OCI-LY3 (cell line): Measurements from ENCODE around the gene CACNA2D3.

Source experiments
- H2AFZ ChIP-seq: fragments of 200-600, 300-600 bp; shearing (Covaris generic); 2 replicates; pipeline ENCODE4 v1.6.0; 2014; ENCODE audit warnings: antibody characterized with exemption, low read depth, low read length
- H3K27ac ChIP-seq: fragments of 200-600, 300-600 bp; sonication (generic); 2 replicates; pipeline ENCODE4 v1.5.1; 2014; ENCODE audit warnings: mild to moderate bottlenecking, low read length, moderate library complexity, mixed read lengths
- H3K27me3 ChIP-seq: fragments of 200-600, 300-600 bp; sonication (generic); 2 replicates; pipeline ENCODE4 v1.6.1; 2014; ENCODE audit warnings: low read depth, low read length, mixed read lengths
- H3K36me3 ChIP-seq: fragments of 200-600, 300-600 bp; sonication (generic); replicated peaks from 2 replicates; pipeline ENCODE3; 2014; ENCODE audit warnings: low read depth, low read length, mixed read lengths
- H3K4me1 ChIP-seq: fragments of 300-600, 200-600 bp; sonication (generic); 2 replicates; pipeline ENCODE4 v1.6.1; 2014; ENCODE audit warnings: low read length, mixed read lengths
- H3K4me2 ChIP-seq: fragments of 200-600, 300-600 bp; sonication (generic); 2 replicates; pipeline ENCODE4 v1.6.1; 2014; ENCODE audit warnings: low read length, mixed read lengths
- H3K4me3 ChIP-seq: fragments of 300-600, 200-600 bp; sonication (generic); 2 replicates; pipeline ENCODE4 v1.5.1; 2014; ENCODE audit warnings: antibody characterized with exemption, mild to moderate bottlenecking, low read length, moderate library complexity
- H3K79me2 ChIP-seq: fragments of 300-600, 200-600 bp; shearing (Covaris generic); 2 replicates; pipeline ENCODE4 v1.6.1; 2014; ENCODE audit warnings: mild to moderate bottlenecking, low read length, mixed read lengths
- H3K9ac ChIP-seq: fragments of 300-600, 200-600 bp; shearing (Covaris generic); 2 replicates; pipeline ENCODE4 v1.6.0; 2014; ENCODE audit warnings: mild to moderate bottlenecking, low read length, moderate library complexity
- H3K9me3 ChIP-seq: fragments of 200-600, 300-600 bp; shearing (Covaris generic); 2 replicates; pipeline ENCODE4 v1.6.1; 2014; ENCODE audit warnings: low read length, mixed read lengths; ENCODE audit not compliant: insufficient read depth
- H4K20me1 ChIP-seq: fragments of 200-600, 300-600 bp; sonication (generic); 2 replicates; pipeline ENCODE4 v1.6.1; 2016; ENCODE audit warnings: low read length, mixed read lengths; ENCODE audit not compliant: insufficient read depth
- CTCF ChIP-seq: fragments of 200-600, 300-600 bp; sonication (generic); IDR thresholded peaks from 2 replicates; pipeline ENCODE4 v1.5.1; 2014; ENCODE audit warnings: antibody characterized with exemption, low read length, low read depth
- EZH2phosphoT487 ChIP-seq: fragments of 200-600 bp; shearing (Covaris generic); IDR thresholded peaks from 2 replicates; pipeline ENCODE4 v1.6.1; 2018; ENCODE audit warnings: antibody characterized with exemption, mixed run types, low read depth

CACNA2D3 gene

GRCh38 chr3:54309601-54310000 is 187.2 kb downstream of the CACNA2D3 start:
- H3K79me2 ChIP-seq, result no peaks in the 10 kb centered on the region
- peaks cover 15% of the 10 kb centered on the region; the same call in 1 of the 2 replicates for H3K27me3 ChIP-seq
- H3K36me3 ChIP-seq, result no peaks in the 10 kb centered on the region
- no peaks in the 10 kb centered on the region for H3K9me3 ChIP-seq
- H3K4me3 ChIP-seq, result no peak overlapping the region
- no peaks in the 10 kb centered on the region for H4K20me1 ChIP-seq
- no peak overlapping the region for H3K9ac ChIP-seq
- no peak overlapping the region for H3K27ac ChIP-seq
- TF ChIP-seq EZH2phosphoT487 (no peak), CTCF (no peak)
- H2AFZ ChIP-seq, result no peak overlapping the region
- H3K4me2 ChIP-seq, result no peak overlapping the region
- H3K4me1 ChIP-seq, result no peaks in the 10 kb centered on the region

GRCh38 chr3:54311211-54311747 is 188.9 kb downstream of the CACNA2D3 start:
- H3K4me1 ChIP-seq, result no peaks in the 10 kb centered on the region
- H3K4me3 ChIP-seq, result no peak overlapping the region
- no peak overlapping the region for H3K4me2 ChIP-seq
- no peaks in the 10 kb centered on the region for H3K79me2 ChIP-seq
- no peaks in the 10 kb centered on the region for H3K36me3 ChIP-seq
- TF ChIP-seq CTCF (no peak), EZH2phosphoT487 (no peak)
- no peak overlapping the region for H3K9ac ChIP-seq
- H4K20me1 ChIP-seq, result no peaks in the 10 kb centered on the region
- H3K9me3 ChIP-seq, result no peaks in the 10 kb centered on the region
- no peak overlapping the region for H3K27ac ChIP-seq
- no peak overlapping the region for H2AFZ ChIP-seq
- H3K27me3 ChIP-seq, result peaks cover 7% of the 10 kb centered on the region; the same call in 1 of the 2 replicates

- Histone ChIP-seq H3K9ac (no peak overlapping the region), H3K4me2 (no peak overlapping the region), H3K79me2 (no peaks in the 10 kb centered on the region), H4K20me1 (no peaks in the 10 kb centered on the region), H3K9me3 (no peaks in the 10 kb centered on the region), H3K4me3 (no peak overlapping the region), H3K27me3 (peaks cover 7% of the 10 kb centered on the region; the same call in 1 of the 2 replicates), H3K4me1 (no peaks in the 10 kb centered on the region), H3K36me3 (no peaks in the 10 kb centered on the region), H2AFZ (no peak overlapping the region), H3K27ac (no peak overlapping the region)
- no peak for TF ChIP-seq EZH2phosphoT487
- TF ChIP-seq CTCF, result no peak
Measured at GRCh38 chr3:54312156-54312899, 190.0 kb downstream of the CACNA2D3 start.

- Histone ChIP-seq H3K27me3 (no peaks in the 10 kb centered on the region), H3K9ac (no peak overlapping the region), H3K36me3 (no peaks in the 10 kb centered on the region), H3K4me1 (no peaks in the 10 kb centered on the region), H3K4me2 (no peak overlapping the region), H2AFZ (no peak overlapping the region), H3K79me2 (no peaks in the 10 kb centered on the region), H3K9me3 (no peaks in the 10 kb centered on the region), H3K4me3 (no peak overlapping the region), H4K20me1 (no peaks in the 10 kb centered on the region), H3K27ac (no peak overlapping the region)
- TF ChIP-seq EZH2phosphoT487, result no peak
- TF ChIP-seq CTCF, result no peak
Measured at GRCh38 chr3:54313418-54313817, 191.1 kb downstream of the CACNA2D3 start.
